ENCODE measurements around the gene RPS6KB1. TPM values are rescaled to one million over a fixed set of nuclear protein-coding genes. Genes with fewer than 3 reads are reported as not detected.
"Not testable (repeated sequence)": the region's sequence is repeated elsewhere in the genome, so short reads cannot be mapped to it uniquely, and the experiment has no call there.

RPS6KB1 gene
- total RNA-seq, 1 donor: 29.0 TPM

- not testable (repeated sequence) for H3K4me1 ChIP-seq (ENCODE audit: insufficient read depth, low read length); H3K79me2 ChIP-seq (ENCODE audit: insufficient read depth, low read length); H4K20me1 ChIP-seq (ENCODE audit: insufficient read depth, low read length); H3K4me2 ChIP-seq (ENCODE audit: insufficient read depth, low read length); H3K27me3 ChIP-seq (ENCODE audit: insufficient read depth, low read length); DNase-seq (ENCODE audit: insufficient read length, low spot score, missing footprints); H3K9me3 ChIP-seq (ENCODE audit: low read depth, low read length); H3K4me3 ChIP-seq (ENCODE audit: insufficient read depth, low read length); H3K36me3 ChIP-seq (ENCODE audit: insufficient read depth, low read length); H3K27ac ChIP-seq (ENCODE audit: low read depth, low read length); H2AFZ ChIP-seq (ENCODE audit: low read length)
These were observed 103.7 kb downstream of the RPS6KB1 start for GRCh38 chr17:59996608-59997007.

Small RNA genes within 50 kb of the gene (small RNA-seq; reads per million reads assigned to genes)
- not detected for gene RNU6-450P
- gene RPS29P21: not detected

Other genes starting within 250 kb of the RPS6KB1 start
- 8.0 and 14.7 TPM in 2 replicates for gene PTRH2, start 185.7 kb upstream of the RPS6KB1 start, total RNA-seq
- gene VMP1, start 185.5 kb upstream of the RPS6KB1 start, total RNA-seq: 415 and 445 TPM in 2 replicates
- 4.0 and 4.4 TPM in 2 replicates for gene TUBD1, start 178 bp upstream of the RPS6KB1 start, total RNA-seq
- gene RNFT1, start 71.6 kb downstream of the RPS6KB1 start, total RNA-seq: 15.6 and 17.7 TPM in 2 replicates
- 20.9 and 23.2 TPM in 2 replicates for gene HEATR6, start 185.8 kb downstream of the RPS6KB1 start, total RNA-seq